GM18951 (cell line): ENCODE results near the gene ZP1.
"Not testable (repeated sequence)": the region's sequence is repeated elsewhere in the genome, so short reads cannot be mapped to it uniquely, and the experiment has no call there.

Source experiments
- POLR2A ChIP-seq: IDR thresholded peaks from 4 replicates; pipeline ENCODE4 v1.6.1; 2011; ENCODE audit warnings: mild to moderate bottlenecking; ENCODE audit not compliant: insufficient read length, insufficient read depth; ENCODE audit errors: extremely low read depth
- in situ Hi-C: fragments of 300-500 bp; cut with MboI; formaldehyde crosslinking; loops from one replicate; pipeline ENCODE4 v1.12.0; 2022; ENCODE audit warnings: low sequenced_read_pairs, mixed read lengths, inconsistent platforms; ENCODE audit not compliant: unreplicated experiment

Gene ZP1, protein sequence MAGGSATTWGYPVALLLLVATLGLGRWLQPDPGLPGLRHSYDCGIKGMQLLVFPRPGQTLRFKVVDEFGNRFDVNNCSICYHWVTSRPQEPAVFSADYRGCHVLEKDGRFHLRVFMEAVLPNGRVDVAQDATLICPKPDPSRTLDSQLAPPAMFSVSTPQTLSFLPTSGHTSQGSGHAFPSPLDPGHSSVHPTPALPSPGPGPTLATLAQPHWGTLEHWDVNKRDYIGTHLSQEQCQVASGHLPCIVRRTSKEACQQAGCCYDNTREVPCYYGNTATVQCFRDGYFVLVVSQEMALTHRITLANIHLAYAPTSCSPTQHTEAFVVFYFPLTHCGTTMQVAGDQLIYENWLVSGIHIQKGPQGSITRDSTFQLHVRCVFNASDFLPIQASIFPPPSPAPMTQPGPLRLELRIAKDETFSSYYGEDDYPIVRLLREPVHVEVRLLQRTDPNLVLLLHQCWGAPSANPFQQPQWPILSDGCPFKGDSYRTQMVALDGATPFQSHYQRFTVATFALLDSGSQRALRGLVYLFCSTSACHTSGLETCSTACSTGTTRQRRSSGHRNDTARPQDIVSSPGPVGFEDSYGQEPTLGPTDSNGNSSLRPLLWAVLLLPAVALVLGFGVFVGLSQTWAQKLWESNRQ

DNA sequence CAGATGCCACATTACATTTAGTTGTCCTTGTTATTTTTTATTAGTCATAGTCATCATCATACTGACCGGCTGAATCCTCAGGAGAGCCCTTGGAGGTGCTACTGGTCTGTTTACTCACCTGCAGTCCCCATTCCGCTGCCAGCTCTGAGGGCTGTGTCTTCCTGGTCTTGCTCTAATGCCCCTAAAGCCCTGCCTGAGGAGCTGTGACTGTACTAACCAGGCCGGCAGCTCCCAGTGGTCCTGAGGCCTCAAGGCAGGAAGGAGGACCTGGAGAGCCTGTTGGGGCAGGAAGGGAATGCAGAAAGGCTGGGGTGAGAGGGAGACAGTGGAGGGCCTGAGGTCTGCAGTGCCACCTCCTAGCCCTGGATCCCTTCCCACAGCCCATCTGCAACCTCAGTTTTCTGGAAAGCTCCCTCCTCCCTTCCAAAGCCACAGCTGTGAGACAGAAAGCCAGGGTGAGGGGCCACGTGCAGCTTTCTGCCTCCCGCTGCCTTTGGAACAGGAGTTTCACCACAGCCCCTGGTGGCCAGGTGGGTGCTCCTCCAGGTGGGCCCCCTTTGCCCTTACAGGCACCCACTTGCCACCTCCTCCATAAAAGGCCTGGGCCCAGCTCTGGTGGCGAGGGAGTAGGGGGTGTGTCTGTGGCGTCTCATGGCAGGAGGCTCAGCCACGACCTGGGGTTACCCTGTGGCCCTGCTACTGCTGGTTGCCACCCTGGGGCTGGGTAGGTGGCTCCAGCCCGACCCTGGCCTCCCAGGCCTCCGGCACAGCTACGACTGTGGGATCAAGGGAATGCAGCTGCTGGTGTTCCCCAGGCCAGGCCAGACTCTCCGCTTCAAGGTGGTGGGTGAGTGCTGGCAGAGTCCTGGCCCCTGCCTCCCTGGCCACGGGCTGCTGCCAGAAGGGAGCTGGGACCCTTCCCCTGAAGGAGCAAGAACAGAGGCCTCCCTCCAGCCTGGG is at the start of gene ZP1:
TSS of gene ZP1 (plus strand) at position 632 of the 960 bp plus-strand sequence. CDS start at position 652, 20 bp downstream.
- in situ Hi-C loops, result no loop called here
- no peak for TF ChIP-seq POLR2A

DNA sequence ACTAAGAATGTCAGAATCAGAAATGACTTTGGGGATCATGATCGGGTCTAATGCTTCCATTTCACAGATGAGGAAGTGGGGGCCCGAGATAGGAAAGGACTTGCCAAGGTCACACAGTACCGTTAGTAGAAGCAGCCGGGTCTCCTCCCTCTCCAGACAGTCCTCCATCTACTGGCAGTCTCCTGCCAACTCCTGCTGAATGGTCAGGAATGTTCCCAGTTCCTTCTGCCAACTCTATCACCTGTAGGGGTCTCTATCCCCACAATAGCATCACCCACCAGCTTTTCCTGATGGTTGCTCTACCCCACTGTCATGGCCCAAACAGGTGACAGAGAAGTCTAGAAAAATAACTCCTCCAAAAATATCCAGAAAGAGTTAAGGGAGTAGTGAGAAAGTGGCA is 49.3 kb upstream of the ZP1 start:
- in situ Hi-C loops, result no loop called here
- no peak for TF ChIP-seq POLR2A

DNA sequence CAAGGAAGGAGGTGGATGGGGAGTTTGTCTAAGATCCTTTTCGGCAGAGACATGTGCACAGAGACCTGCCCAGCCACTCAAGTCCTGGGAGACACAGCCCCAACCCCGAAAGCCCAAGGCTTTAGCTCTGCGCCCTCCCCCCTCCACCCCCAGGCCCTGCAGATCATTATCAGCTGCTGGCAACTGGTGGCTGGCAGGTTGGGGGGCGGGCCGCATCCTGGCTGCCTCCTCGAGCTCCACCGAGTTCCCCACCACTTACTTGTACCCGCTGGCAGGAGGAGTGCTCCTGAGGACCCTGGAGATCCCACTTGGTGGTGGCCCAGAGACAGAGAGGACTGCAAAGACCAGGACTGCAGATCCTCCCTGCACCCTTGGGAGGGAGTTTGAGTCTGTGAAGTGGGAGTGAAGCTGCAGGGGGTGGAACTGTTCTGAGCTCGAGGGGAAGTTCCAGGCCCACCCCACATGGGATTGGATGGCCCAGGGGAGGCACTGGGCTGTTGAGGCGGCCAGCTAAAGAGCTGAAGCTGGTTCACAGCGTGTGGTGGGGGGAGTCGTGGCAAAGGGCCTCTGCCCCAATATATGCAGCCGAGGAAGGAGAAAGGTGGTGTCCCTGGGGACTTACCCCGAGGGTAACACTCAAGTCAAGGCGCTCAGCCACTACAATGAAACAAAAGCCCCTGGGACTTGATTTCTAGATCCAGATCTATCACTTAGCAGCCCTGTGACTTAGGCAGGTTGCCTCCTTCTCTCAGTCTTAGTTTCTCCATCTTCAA is 45.3 kb upstream of the ZP1 start:
- no peak for TF ChIP-seq POLR2A
- in situ Hi-C loops, result no loop called here

DNA sequence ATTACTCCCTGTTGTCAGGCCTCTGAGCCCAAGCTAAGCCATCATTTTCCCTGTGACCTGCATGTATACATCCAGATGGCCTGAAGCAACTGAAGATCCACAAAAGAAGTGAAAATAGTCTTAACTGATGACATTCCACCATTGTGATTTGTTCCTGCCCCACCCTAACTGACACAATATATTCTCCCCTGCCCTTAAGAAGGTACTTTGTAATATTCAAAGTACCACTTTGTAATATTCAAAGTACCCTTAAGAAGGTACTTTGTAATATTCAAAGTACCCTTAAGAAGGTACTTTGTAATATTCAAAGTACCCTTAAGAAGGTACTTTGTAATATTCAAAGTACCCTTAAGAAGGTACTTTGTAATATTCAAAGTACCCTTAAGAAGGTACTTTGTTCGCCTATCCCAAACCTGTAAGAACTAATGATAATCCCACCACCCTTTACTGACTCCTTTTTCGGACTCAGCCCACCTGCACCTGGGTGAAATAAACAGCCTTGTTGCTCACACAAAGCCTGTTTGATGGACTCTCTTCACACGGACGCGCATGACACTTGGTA is 43.5 kb upstream of the ZP1 start:
- in situ Hi-C loops, result not testable (repeated sequence)

DNA sequence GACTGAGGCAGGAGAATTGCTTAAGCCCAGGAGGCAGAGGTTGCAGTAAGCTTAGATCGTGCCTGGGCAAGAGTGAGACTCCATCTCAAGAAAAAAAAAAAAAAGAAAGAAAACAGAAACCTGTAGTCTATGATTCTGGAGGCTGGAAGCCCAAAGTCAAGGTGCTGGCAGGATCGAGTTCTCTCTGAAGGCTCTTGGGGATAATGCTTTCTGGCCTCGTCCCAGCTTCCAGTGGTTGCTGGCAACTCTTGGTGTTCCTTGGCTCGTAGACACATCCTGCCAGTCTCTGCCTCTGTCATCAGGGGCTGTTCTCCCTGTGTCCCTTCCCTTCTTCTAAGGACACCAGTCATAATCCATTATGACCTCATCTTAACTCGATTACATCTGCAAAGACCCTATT is 42.2 kb upstream of the ZP1 start:
- in situ Hi-C loops, result no loop called here
- no peak for TF ChIP-seq POLR2A

DNA sequence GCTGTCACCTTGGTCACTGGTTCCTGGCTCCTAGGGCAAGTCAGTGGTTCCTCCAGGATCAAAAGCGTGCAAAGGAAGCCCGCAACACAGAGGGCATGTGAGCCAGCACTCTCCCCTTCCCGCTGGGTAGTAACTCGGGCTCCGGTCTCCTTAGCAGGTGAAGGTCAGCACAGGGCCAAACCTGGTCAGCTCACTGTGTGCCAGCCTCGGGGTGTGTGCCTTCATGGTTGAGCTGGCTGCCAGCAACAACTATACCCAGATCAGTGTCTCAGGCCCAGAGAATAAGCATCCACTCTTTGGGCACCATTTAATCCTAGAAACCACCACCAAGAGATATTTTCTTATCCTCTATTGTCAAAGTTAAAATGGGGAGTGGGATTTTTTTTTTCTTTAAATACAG is 41.6 kb upstream of the ZP1 start:
- no peak for TF ChIP-seq POLR2A
- in situ Hi-C loops, result no loop called here

DNA sequence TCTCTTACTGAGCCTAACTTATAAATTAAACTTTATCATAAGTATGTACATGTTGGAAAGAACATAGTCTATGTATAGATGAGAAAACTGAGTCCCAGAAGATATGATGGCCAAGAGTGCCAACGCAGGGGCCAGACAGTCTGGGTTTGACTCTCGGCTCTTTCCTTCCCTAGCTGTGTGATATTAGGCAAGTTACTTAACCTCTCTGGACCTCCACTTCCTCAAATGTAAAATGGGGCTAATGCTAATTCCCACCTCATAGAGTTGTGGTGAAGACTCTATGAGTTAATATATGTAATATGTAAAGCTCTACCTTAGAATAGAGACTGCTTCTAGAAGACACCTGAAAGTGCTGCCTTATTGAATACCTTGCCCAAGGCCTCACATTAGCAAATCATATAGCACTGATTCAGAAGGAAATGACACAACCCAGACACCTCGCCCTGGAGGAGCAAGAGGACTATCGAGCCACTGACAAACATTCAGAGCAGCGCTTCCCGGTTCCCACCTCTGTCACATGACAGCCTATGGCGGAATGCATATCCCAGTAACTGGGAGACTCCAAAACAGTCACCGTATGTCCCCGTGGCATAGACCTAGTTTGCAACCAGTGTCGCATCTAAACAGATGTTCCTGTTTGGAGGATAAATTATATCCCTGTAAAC is 36.7 kb upstream of the ZP1 start:
- in situ Hi-C loops, result loop anchor here (5.0 to 10.0 kb wide), 2 partner anchors 67 to 354 kb away; no protein-coding TSS in a partner anchor

DNA sequence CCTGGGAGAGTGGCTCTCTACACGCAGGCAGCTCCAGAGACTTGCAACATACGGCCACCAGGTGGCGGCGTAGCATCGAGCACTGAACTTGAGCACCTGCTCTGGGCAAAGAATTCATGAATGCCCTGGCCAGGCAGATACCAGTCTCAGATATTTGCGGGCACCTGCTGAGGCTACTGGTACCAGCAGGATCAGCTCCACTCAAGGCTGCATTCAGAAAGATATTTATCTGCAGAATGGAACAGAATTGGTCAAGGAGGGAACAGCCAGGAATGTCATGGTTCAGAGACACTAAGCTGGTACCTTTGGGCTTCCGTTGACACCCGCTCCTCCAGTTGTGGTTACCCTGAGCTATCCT is 36.2 kb upstream of the ZP1 start:
- in situ Hi-C loops, result loop anchor here (5.0 to 10.0 kb wide), 2 partner anchors 66 to 354 kb away; no protein-coding TSS in a partner anchor
- TF ChIP-seq POLR2A, result no peak

More for the DNA sequence above, 36.7 kb upstream of the ZP1 start:
- no peak for TF ChIP-seq POLR2A

DNA sequence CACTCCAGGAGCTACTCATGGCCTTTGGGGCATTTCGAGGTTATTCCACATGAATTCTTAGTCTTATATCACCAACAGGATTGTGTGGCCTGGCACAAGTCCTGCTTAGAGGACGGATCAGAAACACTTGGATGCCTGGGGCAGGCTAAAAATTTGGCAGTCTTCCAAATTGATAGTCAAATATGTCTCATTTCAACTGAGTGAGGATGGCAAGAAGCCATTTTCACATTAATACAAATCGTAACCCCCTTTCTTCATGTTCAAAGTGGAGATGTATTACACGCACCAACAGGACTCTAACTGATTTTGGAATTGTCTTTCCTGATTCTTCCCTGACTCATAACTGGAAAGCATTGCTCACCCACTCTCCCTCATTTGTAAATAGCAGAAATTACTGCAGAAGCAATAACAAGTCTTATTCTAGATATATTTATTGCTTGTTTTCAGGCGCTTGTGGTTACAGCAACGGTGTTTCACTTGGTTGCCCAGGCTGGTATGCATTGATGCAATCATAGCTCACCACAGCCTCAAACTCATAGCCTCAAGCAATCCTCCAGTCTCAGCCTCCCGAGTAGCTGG is 35.8 kb upstream of the ZP1 start:
- in situ Hi-C loops, result loop anchor here (5.0 to 10.0 kb wide), 2 partner anchors 66 to 353 kb away; no protein-coding TSS in a partner anchor
- TF ChIP-seq POLR2A, result no peak

DNA sequence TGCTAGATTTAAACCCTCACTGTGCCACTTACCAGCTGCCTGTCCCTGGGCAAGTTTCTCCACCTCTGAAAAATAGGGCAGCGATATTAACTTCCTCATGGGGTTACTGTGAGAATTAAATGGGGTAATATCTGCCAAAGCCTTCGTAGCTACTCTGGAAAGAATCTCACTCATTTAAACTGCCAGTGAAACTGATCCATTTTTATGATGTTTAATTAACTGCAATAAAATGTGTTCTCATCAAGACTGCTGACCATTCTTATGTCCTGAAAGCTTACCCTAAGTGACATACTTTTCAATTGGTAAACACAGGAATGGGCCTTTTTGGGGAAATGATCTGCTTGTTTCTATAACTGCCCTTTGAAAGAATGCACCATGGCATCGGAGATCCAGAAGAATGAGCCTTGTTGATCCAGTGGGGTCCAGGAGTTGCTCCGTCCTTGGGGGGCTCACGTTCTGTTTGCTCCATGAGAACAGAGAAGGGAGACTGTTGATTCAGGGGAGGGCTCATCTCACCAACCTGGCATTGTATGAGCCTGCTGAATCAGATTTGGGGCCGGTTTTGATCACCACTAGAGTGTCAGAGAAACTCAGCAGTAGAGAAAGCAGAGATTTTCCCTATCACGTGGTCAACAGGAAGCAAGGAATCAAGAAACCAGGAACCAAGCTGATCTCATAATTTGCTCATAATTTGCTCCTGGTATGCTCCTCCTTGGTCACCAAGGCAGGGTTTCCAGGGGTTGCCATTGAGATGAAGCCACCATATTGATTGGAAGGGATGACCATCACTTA is 32.4 kb upstream of the ZP1 start:
- in situ Hi-C loops, result loop anchor here (5.0 to 10.0 kb wide), 2 partner anchors 62 to 350 kb away; no protein-coding TSS in a partner anchor
- no peak for TF ChIP-seq POLR2A

DNA sequence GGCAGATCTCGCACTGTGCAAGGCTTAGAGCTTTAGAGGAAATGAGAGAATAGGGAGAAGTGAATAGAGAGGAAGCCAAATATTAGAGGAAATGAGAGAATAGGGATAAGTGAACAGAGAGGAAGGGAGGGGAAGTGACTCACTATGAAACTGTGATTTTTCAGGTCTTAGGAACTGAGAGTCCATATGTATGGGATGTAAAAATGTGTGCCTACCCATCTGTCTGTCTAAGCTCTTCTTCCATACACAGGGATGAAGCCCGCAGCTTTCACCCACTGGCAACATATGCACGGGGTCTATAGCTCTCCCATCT is 31.9 kb upstream of the ZP1 start:
- TF ChIP-seq POLR2A, result no peak
- in situ Hi-C loops, result loop anchor here (10.0 kb wide), 1 partner anchor 349 kb away; no protein-coding TSS in a partner anchor
